Frontal cortex (tissue), 4 donors: ENCODE results near the gene STBD1. TPM values are rescaled to one million over a fixed set of nuclear protein-coding genes. Genes with fewer than 3 reads are reported as not detected.
"Not testable (repeated sequence)": the region's sequence is repeated elsewhere in the genome, so short reads cannot be mapped to it uniquely, and the experiment has no call there.

ENCODE experiments used
- DNase-seq, 2 donors: peaks; one replicate each; pipeline ENCODE4 v3.0.0; 2012; ENCODE audit warnings: low spot score in 2 of 2
- FAIRE-seq: peaks from 2 replicates; lab custom pipeline; 2012; peaks lifted over from hg19 to GRCh38; lab: Jason Lieb, UNC
- total RNA-seq: library from RNA; depleted of rRNA; stranded (reverse); fragments of >200 nt; gene quantifications from one replicate; pipeline ENCODE4 v1.2.3, GENCODE V29; 2014
- donor health status: control.
- donor health status: control.
- donor health status: control.

The STBD1 gene
- total RNA-seq = 0.41 TPM

DNA sequence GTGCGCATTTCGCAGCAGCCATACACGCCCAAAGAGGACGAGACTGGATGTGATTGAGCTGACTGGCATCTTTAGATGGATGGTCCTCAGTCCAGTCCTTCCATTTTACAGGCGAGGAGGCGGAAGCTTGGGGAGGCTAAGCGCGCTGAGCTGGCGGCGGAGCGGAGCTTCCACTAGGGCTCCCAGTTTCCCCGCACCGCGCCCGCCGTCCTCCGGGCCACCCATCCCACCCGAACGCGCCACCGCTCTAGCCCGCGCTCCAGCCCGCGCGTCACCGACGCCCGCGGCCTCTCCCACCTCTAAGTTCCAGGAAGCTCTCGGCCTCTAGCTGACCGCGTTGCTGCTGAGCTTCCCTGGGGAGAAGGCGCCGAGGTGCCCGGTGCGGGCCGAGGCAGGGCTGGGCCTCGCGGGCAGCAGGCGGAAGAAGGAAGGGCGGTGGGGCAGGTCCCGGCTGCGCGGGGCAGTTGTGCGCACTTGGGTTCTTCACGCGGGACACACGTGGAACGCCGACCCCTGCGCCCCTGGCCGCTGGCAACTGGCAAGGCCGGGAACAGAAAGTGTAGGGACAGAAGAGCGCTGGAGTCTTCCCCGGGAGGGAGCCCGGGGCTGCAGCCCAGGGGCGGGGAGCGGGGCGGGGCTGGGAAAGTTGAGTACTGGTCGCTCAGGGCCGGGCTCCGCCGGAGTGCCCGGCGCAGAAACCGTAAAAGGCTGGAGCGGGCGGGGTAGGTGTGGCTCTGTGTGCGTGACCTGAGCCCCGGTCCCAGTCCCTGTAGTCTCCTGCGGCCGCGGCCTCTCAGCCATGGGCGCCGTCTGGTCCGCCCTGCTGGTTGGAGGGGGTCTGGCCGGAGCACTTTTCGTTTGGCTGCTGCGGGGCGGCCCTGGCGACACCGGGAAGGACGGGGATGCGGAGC, at the start of gene STBD1:
Gene STBD1 (plus strand): TSS at position 763 of the 911 bp plus-strand sequence. CDS start 37 bp downstream, at position 800.
- FAIRE-seq = no peak
- DNase-seq = peak; percentile 52 to 55

- FAIRE-seq (no peak), DNase-seq (no peak)
Observed at GRCh38 chr4:76256968-76257367, 49.6 kb upstream of the STBD1 start.

- DNase-seq (no peak), FAIRE-seq (no peak)
Observed at GRCh38 chr4:76257824-76258223, 48.7 kb upstream of the STBD1 start.

DNA sequence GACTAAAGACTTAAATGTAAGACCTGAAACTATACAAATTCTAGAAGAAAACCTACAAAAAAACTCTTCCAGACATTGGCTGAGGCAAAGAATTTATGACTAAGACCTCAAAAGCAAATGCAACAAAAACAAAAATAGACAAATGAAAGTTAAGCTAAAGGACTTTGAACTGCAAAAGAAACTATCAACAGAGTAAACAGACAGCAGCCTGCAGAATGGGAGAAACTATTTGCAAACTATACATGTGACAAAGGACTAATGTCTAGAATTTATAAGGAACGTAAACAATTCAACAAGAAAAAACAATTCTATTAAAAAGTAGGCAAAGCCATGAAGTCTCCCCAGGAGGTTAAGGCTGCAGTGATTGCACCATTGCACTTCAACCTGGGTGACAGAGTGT, 46.0 kb upstream of the STBD1 start:
- DNase-seq (no peak), FAIRE-seq (no peak)

- no peak for FAIRE-seq
Observed at GRCh38 chr4:76265631-76266218, 40.8 kb upstream of the STBD1 start.

GRCh38 chr4:76266627-76267026, 39.9 kb upstream of the STBD1 start:
- DNase-seq (no peak), FAIRE-seq (no peak)

More at GRCh38 chr4:76265631-76266218, 40.8 kb upstream of the STBD1 start:
- DNase-seq = no peak

DNA sequence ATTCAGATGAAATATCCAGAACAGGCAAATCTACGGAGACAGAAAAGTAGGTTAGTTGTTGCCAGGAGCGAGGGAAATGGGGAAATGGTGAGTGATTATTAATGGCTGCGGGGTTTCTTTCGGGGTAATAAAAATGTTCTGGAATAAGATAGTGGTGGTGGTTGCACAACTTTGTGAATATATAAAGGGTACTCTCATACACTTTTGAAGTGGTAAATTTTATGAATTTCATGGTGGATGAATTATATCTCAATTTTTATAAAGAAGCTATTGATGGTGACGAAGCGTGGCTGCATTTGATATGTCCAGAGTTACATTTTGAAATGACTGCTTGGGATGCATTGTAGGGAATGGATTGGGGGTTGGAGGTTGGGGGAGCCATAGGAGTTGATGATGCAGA, 38.7 kb upstream of the STBD1 start:
- DNase-seq = no peak

GRCh38 chr4:76270244-76271175, 36.0 kb upstream of the STBD1 start:
- no peak for DNase-seq
- no peak for FAIRE-seq

More for the DNA sequence above, 38.7 kb upstream of the STBD1 start:
- FAIRE-seq = no peak

DNA sequence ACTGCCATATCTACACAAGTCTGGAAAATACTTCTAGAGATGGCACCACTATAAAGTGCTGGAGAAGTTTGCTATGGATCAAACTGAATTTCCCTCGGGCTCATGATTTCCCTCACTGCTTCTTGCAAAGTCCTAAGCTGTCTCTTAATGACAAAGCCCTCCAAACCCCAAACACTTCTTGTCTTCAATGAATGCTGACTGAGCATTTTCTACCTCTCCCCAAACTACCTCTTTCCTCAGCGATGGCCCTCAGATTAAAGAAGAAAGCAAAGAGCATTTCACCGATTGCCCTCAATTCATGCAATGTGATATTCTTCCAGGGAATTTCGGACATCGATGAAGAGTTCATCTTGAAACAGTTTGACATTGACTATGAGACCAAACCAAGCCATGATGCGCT, 35.3 kb upstream of the STBD1 start:
- FAIRE-seq (no peak), DNase-seq (no peak)

- FAIRE-seq = no peak
- no peak for DNase-seq
Observed at GRCh38 chr4:76272073-76272472, 34.5 kb upstream of the STBD1 start.

DNA sequence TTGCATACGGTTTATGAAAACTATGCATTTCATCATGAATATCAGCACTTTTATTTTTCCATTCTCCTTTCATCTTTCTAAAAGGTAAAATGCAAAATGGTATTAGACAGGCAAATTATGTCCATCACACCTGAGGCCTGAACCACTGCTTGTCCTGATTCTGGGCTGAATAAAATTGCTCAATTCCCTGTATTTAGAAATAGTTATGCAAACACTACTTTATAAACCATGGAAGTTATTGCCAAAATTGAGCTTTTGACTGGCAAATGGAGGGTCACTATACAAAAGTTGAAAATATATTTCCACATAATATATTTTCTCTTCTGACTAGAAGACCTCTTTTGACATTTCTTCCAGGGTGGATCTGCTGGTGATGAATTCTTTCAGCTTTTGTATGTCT, 34.0 kb upstream of the STBD1 start:
- DNase-seq (no peak), FAIRE-seq (no peak)

- DNase-seq = no peak
- FAIRE-seq = no peak
Observed at GRCh38 chr4:76272999-76273398, 33.5 kb upstream of the STBD1 start.

GRCh38 chr4:76275486-76276124, 30.9 kb upstream of the STBD1 start:
- DNase-seq (no peak), FAIRE-seq (no peak)

DNA sequence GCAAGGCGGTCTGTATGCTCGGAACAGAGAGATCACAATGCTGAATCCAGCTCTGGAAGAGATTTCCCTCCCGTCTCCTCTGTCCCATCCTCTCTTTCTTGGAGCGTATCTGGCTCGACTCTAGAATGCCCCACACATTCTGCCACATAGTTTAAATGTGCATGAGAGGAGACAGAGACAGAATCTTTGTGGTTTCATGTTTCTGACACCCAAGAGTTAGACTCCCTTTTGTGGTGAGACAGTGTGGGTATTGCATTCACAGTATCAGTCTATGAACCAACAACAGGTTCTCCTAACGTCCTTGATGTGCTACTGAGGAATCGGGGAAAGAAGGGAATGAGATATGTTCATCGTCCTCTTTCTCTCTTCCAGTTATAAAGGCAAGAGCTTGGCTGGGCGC, 29.7 kb upstream of the STBD1 start:
- FAIRE-seq = no peak
- DNase-seq = no peak

DNA sequence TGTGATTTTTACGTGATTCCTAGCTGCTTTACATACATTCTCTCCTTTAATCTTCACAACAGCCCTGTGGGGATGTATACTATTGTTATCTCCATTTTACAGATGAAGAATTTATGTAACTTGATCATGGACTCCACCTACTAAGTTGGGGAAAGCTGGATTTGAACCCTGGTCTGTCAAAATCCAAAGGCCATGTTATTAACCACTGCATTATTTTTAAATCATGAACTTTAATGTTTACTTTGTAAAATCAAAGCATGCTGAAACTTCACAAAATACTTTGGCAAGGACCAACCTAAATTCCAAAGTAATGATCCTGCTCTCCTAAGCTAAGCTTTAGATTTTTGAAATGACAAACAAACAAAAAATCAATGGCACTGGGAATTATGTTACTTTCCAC, 28.9 kb upstream of the STBD1 start:
- DNase-seq (no peak), FAIRE-seq (no peak)

GRCh38 chr4:76278583-76278982, 27.9 kb upstream of the STBD1 start:
- no peak for FAIRE-seq
- no peak for DNase-seq

- FAIRE-seq = no peak
- DNase-seq = no peak
Observed at GRCh38 chr4:76279462-76279861, 27.1 kb upstream of the STBD1 start.

- DNase-seq (no peak), FAIRE-seq (no peak)
Observed at GRCh38 chr4:76280488-76281441, 25.8 kb upstream of the STBD1 start.

- DNase-seq, FAIRE-seq: not testable (repeated sequence)
Observed at GRCh38 chr4:76281594-76281993, 24.9 kb upstream of the STBD1 start.
